ENCODE measurements around the gene NUP98. TPM values are rescaled to one million over a fixed set of nuclear protein-coding genes. Genes with fewer than 3 reads are reported as not detected.

NUP98 gene
- total and polyA plus RNA-seq, 10 of the 15 experiments (the other 5 are each of a cell fraction or from before 2014, with no cell fraction given), result 21.7 to 108 (median 78.9) TPM

DNA sequence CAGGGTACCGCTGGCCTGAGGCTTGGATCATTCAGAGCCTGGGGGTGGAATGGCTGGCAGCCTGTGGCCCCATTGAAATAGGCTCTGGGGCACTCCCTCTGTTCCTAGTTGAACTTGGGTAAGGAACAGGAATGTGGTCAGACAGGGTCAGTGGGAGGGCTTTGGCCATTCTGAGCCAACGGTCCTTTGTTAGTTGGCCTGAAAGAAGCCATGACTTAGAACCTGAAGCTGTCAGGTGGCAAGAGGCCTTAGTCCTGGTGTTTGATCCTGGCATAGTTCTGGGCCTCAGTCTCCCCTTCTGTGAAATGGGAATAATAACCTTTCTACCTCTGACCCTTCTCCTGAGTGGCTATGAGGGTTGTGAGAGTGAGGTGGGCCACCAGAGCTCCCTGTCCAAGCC is 19.3 kb upstream of the NUP98 start (continued):
- TF ChIP-seq, protein P1, sequence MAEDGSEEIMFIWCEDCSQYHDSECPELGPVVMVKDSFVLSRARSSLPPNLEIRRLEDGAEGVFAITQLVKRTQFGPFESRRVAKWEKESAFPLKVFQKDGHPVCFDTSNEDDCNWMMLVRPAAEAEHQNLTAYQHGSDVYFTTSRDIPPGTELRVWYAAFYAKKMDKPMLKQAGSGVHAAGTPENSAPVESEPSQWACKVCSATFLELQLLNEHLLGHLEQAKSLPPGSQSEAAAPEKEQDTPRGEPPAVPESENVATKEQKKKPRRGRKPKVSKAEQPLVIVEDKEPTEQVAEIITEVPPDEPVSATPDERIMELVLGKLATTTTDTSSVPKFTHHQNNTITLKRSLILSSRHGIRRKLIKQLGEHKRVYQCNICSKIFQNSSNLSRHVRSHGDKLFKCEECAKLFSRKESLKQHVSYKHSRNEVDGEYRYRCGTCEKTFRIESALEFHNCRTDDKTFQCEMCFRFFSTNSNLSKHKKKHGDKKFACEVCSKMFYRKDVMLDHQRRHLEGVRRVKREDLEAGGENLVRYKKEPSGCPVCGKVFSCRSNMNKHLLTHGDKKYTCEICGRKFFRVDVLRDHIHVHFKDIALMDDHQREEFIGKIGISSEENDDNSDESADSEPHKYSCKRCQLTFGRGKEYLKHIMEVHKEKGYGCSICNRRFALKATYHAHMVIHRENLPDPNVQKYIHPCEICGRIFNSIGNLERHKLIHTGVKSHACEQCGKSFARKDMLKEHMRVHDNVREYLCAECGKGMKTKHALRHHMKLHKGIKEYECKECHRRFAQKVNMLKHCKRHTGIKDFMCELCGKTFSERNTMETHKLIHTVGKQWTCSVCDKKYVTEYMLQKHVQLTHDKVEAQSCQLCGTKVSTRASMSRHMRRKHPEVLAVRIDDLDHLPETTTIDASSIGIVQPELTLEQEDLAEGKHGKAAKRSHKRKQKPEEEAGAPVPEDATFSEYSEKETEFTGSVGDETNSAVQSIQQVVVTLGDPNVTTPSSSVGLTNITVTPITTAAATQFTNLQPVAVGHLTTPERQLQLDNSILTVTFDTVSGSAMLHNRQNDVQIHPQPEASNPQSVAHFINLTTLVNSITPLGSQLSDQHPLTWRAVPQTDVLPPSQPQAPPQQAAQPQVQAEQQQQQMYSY (CRISPR knock-in tag; IDR thresholded peaks at IDR 0.05), result no peak
- TF ChIP-seq ATF7 (IDR thresholded peaks at IDR 0.05; ENCODE audit: low read depth) (no peak), SPI1 (IDR thresholded peaks at IDR 0.05; ENCODE audit: borderline replicate concordance, insufficient read depth, low read depth, low read length) (no peak)
- TF ChIP-seq, protein P2, sequence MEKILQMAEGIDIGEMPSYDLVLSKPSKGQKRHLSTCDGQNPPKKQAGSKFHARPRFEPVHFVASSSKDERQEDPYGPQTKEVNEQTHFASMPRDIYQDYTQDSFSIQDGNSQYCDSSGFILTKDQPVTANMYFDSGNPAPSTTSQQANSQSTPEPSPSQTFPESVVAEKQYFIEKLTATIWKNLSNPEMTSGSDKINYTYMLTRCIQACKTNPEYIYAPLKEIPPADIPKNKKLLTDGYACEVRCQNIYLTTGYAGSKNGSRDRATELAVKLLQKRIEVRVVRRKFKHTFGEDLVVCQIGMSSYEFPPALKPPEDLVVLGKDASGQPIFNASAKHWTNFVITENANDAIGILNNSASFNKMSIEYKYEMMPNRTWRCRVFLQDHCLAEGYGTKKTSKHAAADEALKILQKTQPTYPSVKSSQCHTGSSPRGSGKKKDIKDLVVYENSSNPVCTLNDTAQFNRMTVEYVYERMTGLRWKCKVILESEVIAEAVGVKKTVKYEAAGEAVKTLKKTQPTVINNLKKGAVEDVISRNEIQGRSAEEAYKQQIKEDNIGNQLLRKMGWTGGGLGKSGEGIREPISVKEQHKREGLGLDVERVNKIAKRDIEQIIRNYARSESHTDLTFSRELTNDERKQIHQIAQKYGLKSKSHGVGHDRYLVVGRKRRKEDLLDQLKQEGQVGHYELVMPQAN (conservative IDR thresholded peaks at IDR 0.05), result no peak

DNA sequence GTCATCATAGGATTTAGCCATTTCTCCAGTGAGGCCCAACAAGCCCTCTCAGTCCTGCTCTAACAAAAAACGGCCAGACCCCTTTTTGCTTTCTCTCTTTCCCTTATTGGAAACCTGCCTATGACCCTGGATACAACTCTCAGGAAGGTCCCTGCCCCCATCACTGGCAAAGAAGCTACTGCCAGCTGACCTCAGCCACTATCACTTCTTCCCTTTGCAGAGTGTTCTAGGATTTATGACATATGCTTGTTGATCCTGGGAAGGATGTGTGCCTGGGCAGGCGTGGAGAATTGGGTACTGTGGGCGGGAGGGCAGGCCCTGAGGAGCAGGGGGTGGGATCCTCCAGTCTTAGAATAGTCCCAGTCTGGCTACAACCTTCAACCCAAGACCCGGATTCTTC is 18.5 kb upstream of the NUP98 start:
- CTCF ChIA-PET, result interaction anchor here (6.6 kb wide), 1 partner anchor 8 kb away, joined by 33 read pairs; the partner anchor contains the start of gene PGAP2
- Histone ChIP-seq H3K4me2 (ENCODE audit: control insufficient read depth, insufficient read depth) (no peak overlapping the region), H3K4me1 (ENCODE audit: control insufficient read depth, insufficient read depth, low read length) (no peaks in the 10 kb centered on the region), H3K9me3 (replicated peaks; ENCODE audit: control insufficient read depth, insufficient read depth, low read length) (no peaks in the 10 kb centered on the region), H3K27me3 (replicated peaks in 1 of 2; ENCODE audit: control insufficient read depth in 2 of 2, insufficient read depth in 2 of 2, low read length in 1 of 2) (no peaks in the 10 kb centered on the region), H3K79me2 (ENCODE audit: control insufficient read depth, insufficient read depth, low read length) (no peaks in the 10 kb centered on the region), H3K4me3 (no peak overlapping the region), H3K27ac (ENCODE audit: control insufficient read depth, insufficient read depth) (no peak overlapping the region), H3K36me3 (ENCODE audit: control insufficient read depth in 2 of 2, insufficient read depth in 2 of 2, low read length in 1 of 2) (no peaks in the 10 kb centered on the region; a peak in 1 of 4 replicates), H3K9ac (ENCODE audit: control insufficient read depth, insufficient read depth, low read length) (no peak overlapping the region), H4K20me1 (ENCODE audit: control insufficient read depth, insufficient read depth) (no peaks in the 10 kb centered on the region), H2AFZ (ENCODE audit: control insufficient read depth, low read depth, low read length) (no peak overlapping the region)
- in situ Hi-C loops (cut with MboI), result no loop called here
- RAD21 ChIA-PET (ENCODE audit: unreplicated experiment), result no interaction called here
- no peak for DNase-seq (ENCODE audit: low read depth, low spot score)
- BruUV-seq (replicated peaks), result no TSS peak
- WGBS (ENCODE audit: insufficient coverage, insufficient replicate concordance, low lambda C conversion rate, missing lambda C conversion rate), result 69% methylated on average over 4 of the region's 4 CpGs
- POLR2A ChIA-PET, result no interaction called here
- SMC1A ChIA-PET (ENCODE audit: uncharacterized antibody, unreplicated experiment), result no interaction called here
- intact Hi-C loops (cut with micrococcal nuclease; ENCODE audit: unreplicated experiment), result no loop called here
- no peak for ATAC-seq
- FAIRE-seq, result no peak
- no peak for TF ChIP-seq LARP7 (IDR thresholded peaks at IDR 0.05)
- TF ChIP-seq TCF3 (IDR thresholded peaks at IDR 0.05; ENCODE audit: borderline replicate concordance, insufficient read depth, low read depth, low read length), result no peak
- TF ChIP-seq IRF4 (IDR thresholded peaks at IDR 0.05; ENCODE audit: low read depth, low read length), result no peak
- no peak for TF ChIP-seq YBX1 (IDR thresholded peaks at IDR 0.05)
- no peak for TF ChIP-seq CREB1 (IDR thresholded peaks at IDR 0.05; ENCODE audit: low read depth)
- TF ChIP-seq SREBF2 (IDR thresholded peaks at IDR 0.05; ENCODE audit: low read length), result no peak
- no peak for TF ChIP-seq NFYB (IDR thresholded peaks at IDR 0.05; ENCODE audit: insufficient read depth, low read depth, low read length)
- no peak for TF ChIP-seq SUZ12 (IDR thresholded peaks at IDR 0.05; ENCODE audit: unreplicated experiment)
- TF ChIP-seq BRCA1 (IDR thresholded peaks at IDR 0.05; ENCODE audit: low read depth, low read length), result no peak
- no peak for TF ChIP-seq CBX3 (IDR thresholded peaks at IDR 0.05; ENCODE audit: borderline replicate concordance, low read depth)
- TF ChIP-seq SRF (IDR thresholded peaks at IDR 0.05; ENCODE audit: low read depth in 2 of 2, low read length in 2 of 2), result no peak
- no peak for TF ChIP-seq EP300 (IDR thresholded peaks at IDR 0.05; ENCODE audit: borderline replicate concordance in 1 of 2, control insufficient read depth in 1 of 2, low read depth in 2 of 2, low read length in 2 of 2)
- no peak for TF ChIP-seq SKIL (IDR thresholded peaks at IDR 0.05; ENCODE audit: low read depth, poor library complexity, severe bottlenecking)

All from GM12878 (cell line).